Measurements from ENCODE around the gene MAPK9.

MAPK9 gene

GRCh38 chr5:180315762-180316212 lies 23.9 kb upstream of the MAPK9 start:
- in situ Hi-C loops (cut with HindIII; ENCODE audit: low sequenced_read_pairs), result no loop called here
- peak; percentile 100 for TF ChIP-seq CTCF (IDR thresholded peaks at IDR 0.05; ENCODE audit: low read depth, low read length)
- H3K4me3 ChIP-seq (ENCODE audit: low read depth, low read length), result no peak overlapping the region
- peak; percentile 49 for DNase-seq (ENCODE audit: low read depth, low spot score)

GRCh38 chr5:180313677-180314505 lies 22.0 kb upstream of the MAPK9 start:
- in situ Hi-C loops (cut with HindIII; ENCODE audit: low sequenced_read_pairs), result no loop called here
- H3K4me3 ChIP-seq (ENCODE audit: low read depth, low read length), result no peak overlapping the region
- TF ChIP-seq CTCF (IDR thresholded peaks at IDR 0.05; ENCODE audit: low read depth, low read length), result no peak
- no peak for DNase-seq (ENCODE audit: low read depth, low spot score)

GRCh38 chr5:180311216-180311615 lies 19.3 kb upstream of the MAPK9 start:
- no peak for TF ChIP-seq CTCF (IDR thresholded peaks at IDR 0.05; ENCODE audit: low read depth, low read length)
- in situ Hi-C loops (cut with HindIII; ENCODE audit: low sequenced_read_pairs), result no loop called here
- no peak overlapping the region for H3K4me3 ChIP-seq (ENCODE audit: low read depth, low read length)

GRCh38 chr5:180306796-180307195 lies 14.9 kb upstream of the MAPK9 start:
- H3K4me3 ChIP-seq (ENCODE audit: low read depth, low read length), result no peak overlapping the region
- in situ Hi-C loops (cut with HindIII; ENCODE audit: low sequenced_read_pairs), result no loop called here
- TF ChIP-seq CTCF (IDR thresholded peaks at IDR 0.05; ENCODE audit: low read depth, low read length), result no peak
- no peak for DNase-seq (ENCODE audit: low read depth, low spot score)

More at GRCh38 chr5:180311216-180311615, 19.3 kb upstream of the MAPK9 start:
- no peak for DNase-seq (ENCODE audit: low read depth, low spot score)

GRCh38 chr5:180305481-180305880 lies 13.6 kb upstream of the MAPK9 start:
- DNase-seq (ENCODE audit: low read depth, low spot score), result no peak
- TF ChIP-seq CTCF (IDR thresholded peaks at IDR 0.05; ENCODE audit: low read depth, low read length), result no peak
- in situ Hi-C loops (cut with HindIII; ENCODE audit: low sequenced_read_pairs), result no loop called here
- H3K4me3 ChIP-seq (ENCODE audit: low read depth, low read length), result no peak overlapping the region

GRCh38 chr5:180304431-180305375 lies 12.8 kb upstream of the MAPK9 start:
- H3K4me3 ChIP-seq (ENCODE audit: low read depth, low read length), result no peak overlapping the region
- in situ Hi-C loops (cut with HindIII; ENCODE audit: low sequenced_read_pairs), result no loop called here
- DNase-seq (ENCODE audit: low read depth, low spot score), result no peak
- no peak for TF ChIP-seq CTCF (IDR thresholded peaks at IDR 0.05; ENCODE audit: low read depth, low read length)

All from astrocyte of the spinal cord (primary cell).